Non-pigmented ciliary epithelial cell (primary cell): Measurements from ENCODE around the gene POC1A.
A peak's percentile ranks its signal among the peaks of the same experiment; 100 is the strongest.

Source experiments
- DNase-seq: peaks from one replicate; pipeline ENCODE4 v3.0.0-alpha.2; 2010; ENCODE audit warnings: low read depth

The POC1A gene

GRCh38 chr3:52126500-52126899 is 27.7 kb downstream of the POC1A start:
- no peak for DNase-seq

GRCh38 chr3:52126036-52126435 is 28.2 kb downstream of the POC1A start:
- DNase-seq: no peak

GRCh38 chr3:52124766-52125165 is 29.5 kb downstream of the POC1A start:
- DNase-seq: no peak

GRCh38 chr3:52124126-52124525 is 30.1 kb downstream of the POC1A start:
- DNase-seq: no peak

- peak; percentile 24 for DNase-seq
Measured at GRCh38 chr3:52123106-52123725, 31.0 kb downstream of the POC1A start.

- no peak for DNase-seq
Measured at GRCh38 chr3:52122491-52122890, 31.7 kb downstream of the POC1A start.

GRCh38 chr3:52121813-52122212 is 32.4 kb downstream of the POC1A start:
- no peak for DNase-seq

GRCh38 chr3:52121464-52121805 is 32.8 kb downstream of the POC1A start:
- DNase-seq: no peak

- DNase-seq: no peak
Measured at GRCh38 chr3:52120556-52121463, 33.4 kb downstream of the POC1A start.

- DNase-seq: no peak
Measured at GRCh38 chr3:52119826-52120225, 34.4 kb downstream of the POC1A start.

- no peak for DNase-seq
Measured at GRCh38 chr3:52119099-52119498, 35.1 kb downstream of the POC1A start.

- DNase-seq: no peak
Measured at GRCh38 chr3:52118156-52118875, 35.9 kb downstream of the POC1A start.

- DNase-seq: no peak
Measured at GRCh38 chr3:52117537-52117936, 36.7 kb downstream of the POC1A start.

- DNase-seq: no peak
Measured at GRCh38 chr3:52112056-52112455, 42.2 kb downstream of the POC1A start.

- DNase-seq: no peak
Measured at GRCh38 chr3:52110502-52110901, 43.7 kb downstream of the POC1A start.

- DNase-seq: no peak
Measured at GRCh38 chr3:52109611-52110301, 44.5 kb downstream of the POC1A start.

GRCh38 chr3:52108302-52109232 is 45.7 kb downstream of the POC1A start:
- no peak for DNase-seq

GRCh38 chr3:52106951-52107611 is 47.1 kb downstream of the POC1A start:
- no peak for DNase-seq

GRCh38 chr3:52104684-52105640 is 49.3 kb downstream of the POC1A start:
- no peak for DNase-seq
